Pons (tissue), 1 donor: Measurements from ENCODE around the gene CEP112.
"Not testable (repeated sequence)": the region's sequence is repeated elsewhere in the genome, so short reads cannot be mapped to it uniquely, and the experiment has no call there.

Experiments used
- DNase-seq: peaks from one replicate; pipeline ENCODE4 v3.0.0-alpha.2; 2016; ENCODE audit warnings: low spot score

CEP112 gene

GRCh38 chr17:65733314-65733713 is 458.6 kb downstream of the CEP112 start:
- no peak for DNase-seq

DNA sequence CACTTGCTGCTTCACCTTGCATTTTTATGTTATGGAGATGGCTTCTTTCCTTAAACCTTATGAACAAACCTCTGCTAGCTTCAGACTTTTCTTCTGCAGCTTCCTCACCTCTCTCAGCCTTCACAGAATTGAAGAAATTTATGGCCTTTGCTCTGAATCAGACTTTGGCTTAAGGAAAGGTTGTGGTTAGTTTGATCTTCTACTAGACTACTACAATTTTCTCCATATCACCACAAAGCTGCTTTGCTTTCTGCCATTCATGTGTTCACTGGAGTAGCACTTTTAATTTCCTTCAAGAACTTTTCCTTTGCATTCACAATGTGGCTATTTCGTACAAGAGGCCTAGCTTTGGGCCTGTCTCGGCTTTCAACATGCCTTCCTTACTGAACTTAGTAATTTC is 459.3 kb downstream of the CEP112 start:
- not testable (repeated sequence) for DNase-seq

- DNase-seq, result peak; percentile 22
These were observed 461.2 kb downstream of the CEP112 start for GRCh38 chr17:65730711-65731169.

GRCh38 chr17:65729207-65729606 is 462.7 kb downstream of the CEP112 start:
- no peak for DNase-seq

GRCh38 chr17:65727832-65728231 is 464.1 kb downstream of the CEP112 start:
- DNase-seq, result no peak

- no peak for DNase-seq
These were observed 464.7 kb downstream of the CEP112 start for GRCh38 chr17:65727246-65727645.

- DNase-seq, result no peak
These were observed 468.3 kb downstream of the CEP112 start for GRCh38 chr17:65723431-65724151.

- DNase-seq, result no peak
These were observed 473.3 kb downstream of the CEP112 start for GRCh38 chr17:65718601-65719000.

DNA sequence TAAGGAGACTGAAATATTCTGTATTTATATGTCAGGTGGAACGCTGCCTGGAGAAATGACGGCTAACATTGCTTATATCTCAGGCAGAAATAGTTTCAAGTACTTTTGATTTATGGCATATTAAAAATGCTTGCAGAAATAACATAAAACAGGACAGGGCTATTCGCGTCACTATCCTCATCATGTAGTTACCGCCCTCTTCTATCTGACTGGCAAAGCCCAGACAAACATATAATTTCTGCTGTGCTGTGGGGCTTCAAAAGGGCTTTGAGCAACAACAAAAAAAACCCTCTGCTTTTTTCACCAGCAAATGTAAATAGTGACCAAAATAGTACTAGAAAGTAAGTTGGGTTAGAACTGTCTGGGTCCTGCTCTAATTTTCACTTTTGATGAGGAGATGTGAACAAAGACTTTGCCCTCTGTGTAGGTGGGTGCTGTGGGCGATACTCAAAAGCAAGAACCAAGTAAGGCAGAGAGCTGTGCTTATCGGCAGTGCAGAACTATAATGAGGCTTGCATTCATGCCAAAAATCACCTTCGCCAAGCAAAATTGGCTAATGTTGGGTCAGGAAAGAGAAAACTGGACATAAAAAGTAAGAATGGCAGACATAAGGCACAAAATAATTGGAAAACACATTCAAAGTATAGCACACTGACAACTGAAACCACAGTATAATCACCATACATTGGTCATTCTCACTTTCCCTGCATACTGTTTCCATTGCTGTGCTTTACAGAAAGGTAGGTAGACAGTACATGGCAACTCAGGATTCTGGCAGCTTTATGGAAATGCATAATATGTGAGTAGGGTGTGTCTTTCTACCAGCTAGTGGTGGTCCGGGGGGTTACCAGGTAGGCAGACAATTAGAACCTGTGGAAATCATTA is 479.3 kb downstream of the CEP112 start:
- no peak for DNase-seq

DNA sequence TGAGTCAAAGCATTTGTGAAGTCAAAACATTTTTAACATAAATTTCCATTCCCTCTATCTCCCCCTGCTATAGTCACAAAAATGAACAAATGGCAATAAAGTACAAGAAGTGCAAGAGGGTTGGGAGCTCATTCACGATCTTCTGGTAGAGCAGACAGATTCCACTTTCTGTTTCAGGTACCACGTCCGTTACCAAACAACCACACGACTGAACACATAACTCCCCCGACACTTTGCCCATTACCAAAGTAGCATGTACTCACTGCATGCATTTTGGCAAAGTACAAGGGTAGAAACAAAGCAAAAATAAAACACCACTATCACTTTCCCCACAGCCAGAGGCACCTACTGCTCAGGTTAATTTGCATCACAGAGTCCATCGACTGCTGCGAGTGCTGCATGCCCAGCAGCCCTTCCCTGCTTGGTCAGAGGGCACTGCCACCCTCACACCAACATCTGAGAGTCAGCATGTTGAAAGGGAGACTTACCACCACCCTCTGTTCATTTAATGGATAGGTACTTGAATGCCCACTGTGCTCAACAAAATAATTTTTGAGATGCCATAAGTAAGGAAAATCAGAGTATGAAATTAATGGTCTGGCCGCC is 480.2 kb downstream of the CEP112 start:
- no peak for DNase-seq

- DNase-seq, result no peak
These were observed 484.2 kb downstream of the CEP112 start for GRCh38 chr17:65707780-65708179.

GRCh38 chr17:65704731-65705130 is 487.2 kb downstream of the CEP112 start:
- DNase-seq, result no peak

DNA sequence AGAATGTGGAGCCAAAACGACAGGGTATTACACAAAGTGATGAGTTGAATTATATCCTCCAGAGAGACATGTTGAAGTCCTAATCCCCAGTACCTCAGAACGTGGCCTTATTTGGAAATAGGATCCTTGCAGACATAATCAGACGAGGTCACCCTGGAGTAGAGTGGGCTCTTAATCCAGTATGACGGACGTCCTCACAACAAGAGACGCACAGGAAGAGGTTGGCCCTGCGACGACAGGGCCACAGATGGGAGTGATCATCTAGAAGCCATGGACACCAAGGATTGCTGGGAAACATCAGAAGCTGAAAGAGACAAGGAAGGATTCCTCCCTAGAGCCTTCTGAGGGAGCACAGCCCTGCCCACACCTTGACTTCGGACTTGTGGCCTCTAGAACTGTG is 488.0 kb downstream of the CEP112 start:
- no peak for DNase-seq

GRCh38 chr17:65699459-65699858 is 492.5 kb downstream of the CEP112 start:
- no peak for DNase-seq

- no peak for DNase-seq
These were observed 493.4 kb downstream of the CEP112 start for GRCh38 chr17:65698381-65699061.

DNA sequence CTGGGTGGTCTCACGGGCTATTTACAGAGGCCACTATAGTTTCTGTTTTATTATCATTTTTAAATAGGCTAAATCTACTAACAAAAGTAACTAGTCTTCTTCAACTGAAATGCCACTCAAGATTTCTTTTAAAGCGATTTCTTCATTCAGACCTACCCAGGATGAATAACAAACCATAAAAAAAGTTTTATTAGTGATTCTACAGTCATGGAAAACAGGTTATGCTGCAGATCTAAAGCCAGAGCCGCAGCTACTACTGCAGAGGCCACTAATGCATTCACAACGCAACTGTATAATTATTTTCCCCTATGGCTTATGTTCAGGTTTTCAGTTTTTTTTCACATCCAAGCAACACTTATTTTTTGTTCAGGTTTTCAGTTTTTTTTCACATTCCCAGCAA is 494.3 kb downstream of the CEP112 start:
- no peak for DNase-seq

GRCh38 chr17:65696739-65697394 is 495.1 kb downstream of the CEP112 start:
- DNase-seq, result no peak

- no peak for DNase-seq
These were observed 497.3 kb downstream of the CEP112 start for GRCh38 chr17:65694601-65695000.

DNA sequence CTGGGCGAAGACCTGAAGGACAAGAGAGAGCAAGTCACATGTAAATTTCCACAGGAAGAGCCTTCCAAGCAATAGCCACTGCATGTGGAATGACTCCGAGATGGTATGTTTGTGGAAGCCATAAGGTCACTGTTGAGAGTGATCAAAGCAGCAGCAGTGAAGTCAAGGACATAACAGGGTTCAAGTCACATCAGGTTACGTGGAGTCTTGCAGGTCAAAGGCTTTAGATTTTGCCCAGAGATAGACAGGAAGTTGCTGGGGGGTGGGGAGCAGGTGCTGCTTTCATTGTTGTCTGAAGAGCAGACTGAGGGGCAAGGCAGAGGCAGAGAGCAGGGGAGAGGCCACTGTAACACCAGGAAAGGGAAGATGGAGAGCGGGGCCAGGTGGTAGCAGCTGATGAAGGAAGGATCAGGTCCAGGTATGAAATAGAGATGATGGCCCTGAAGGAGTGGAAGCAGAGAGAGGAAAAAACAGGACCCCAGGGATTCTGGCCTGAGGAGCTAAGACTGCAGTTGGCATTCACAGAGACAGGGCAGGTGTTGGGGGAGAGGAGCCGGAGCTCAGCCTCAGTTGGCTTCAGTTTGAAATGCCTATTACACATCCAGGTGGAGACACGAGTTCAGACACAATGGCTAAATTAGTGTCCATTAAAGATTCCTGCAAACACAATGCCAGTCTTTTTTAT is 501.2 kb downstream of the CEP112 start:
- DNase-seq, result no peak

- DNase-seq, result no peak
These were observed 503.6 kb downstream of the CEP112 start for GRCh38 chr17:65688307-65688706.

DNA sequence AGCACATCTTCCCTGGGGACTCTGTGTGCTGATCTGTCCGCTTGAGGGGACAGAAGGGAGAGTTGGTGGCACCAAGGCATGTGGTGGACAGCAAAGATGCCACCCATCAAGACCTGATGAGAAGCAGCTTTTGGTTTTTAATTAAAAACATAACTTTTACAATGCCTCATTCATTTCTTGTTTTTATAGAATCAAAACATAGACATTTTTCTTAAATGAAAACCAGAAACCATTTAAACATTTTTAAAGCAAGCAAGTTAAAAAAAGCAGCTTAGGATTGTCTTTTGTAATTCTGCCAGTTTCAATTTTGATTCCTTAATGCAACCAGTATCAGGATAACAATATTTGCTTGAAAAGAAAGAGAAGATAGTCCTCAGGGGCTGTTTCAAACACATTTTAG is 506.8 kb downstream of the CEP112 start:
- DNase-seq, result no peak
